H9 (cell line): ENCODE results near the gene SLC51A. TPM values are rescaled to one million over a fixed set of nuclear protein-coding genes. Genes with fewer than 3 reads are reported as not detected.

ENCODE experiments used
- DNase-seq: peaks from one replicate; pipeline ENCODE4 v3.0.0-alpha.2; 2017
- H2AFZ ChIP-seq: one replicate; pipeline ENCODE4 v1.6.1; 2013; ENCODE audit warnings: mild to moderate bottlenecking, low read length, control low read depth, moderate library complexity
- H2AK5ac ChIP-seq: 2 replicates; pipeline ENCODE4 v1.6.1; 2013; ENCODE audit warnings: low read length, control low read depth, mixed read lengths; ENCODE audit not compliant: insufficient read length
- H2BK120ac ChIP-seq: one replicate; pipeline ENCODE4 v1.6.1; 2013; ENCODE audit warnings: low read depth, mild to moderate bottlenecking, low read length, control low read depth, inconsistent platforms; ENCODE audit not compliant: poor library complexity, severe bottlenecking
- H2BK12ac ChIP-seq: 2 replicates; pipeline ENCODE4 v1.6.1; 2013; ENCODE audit warnings: low read length, control low read depth, mixed read lengths, low read depth; ENCODE audit not compliant: insufficient read length
- H2BK15ac ChIP-seq: 2 replicates; pipeline ENCODE4 v1.6.1; 2013; ENCODE audit warnings: low read depth, low read length, control low read depth
- H2BK20ac ChIP-seq: one replicate; pipeline ENCODE4 v1.6.1; 2013; ENCODE audit warnings: low read depth, mild to moderate bottlenecking, low read length, control low read depth, inconsistent platforms; ENCODE audit not compliant: poor library complexity, severe bottlenecking
- H2BK5ac ChIP-seq: 2 replicates; pipeline ENCODE4 v1.6.1; 2013; ENCODE audit warnings: low read length, control low read depth, mixed read lengths; ENCODE audit not compliant: insufficient read length
- H3K14ac ChIP-seq: 2 replicates; pipeline ENCODE4 v1.6.1; 2013; ENCODE audit warnings: low read length, control low read depth; ENCODE audit not compliant: insufficient read depth
- H3K18ac ChIP-seq: 2 replicates; pipeline ENCODE4 v1.6.1; 2013; ENCODE audit warnings: low read depth, mild to moderate bottlenecking, mixed read lengths, low read length, control low read depth; ENCODE audit not compliant: insufficient read length
- H3K23ac ChIP-seq: 2 replicates; pipeline ENCODE4 v1.6.1; 2013; ENCODE audit warnings: low read length, control low read depth, mixed read lengths, low read depth; ENCODE audit not compliant: insufficient read length
- H3K23me2 ChIP-seq: 2 replicates; pipeline ENCODE4 v1.6.1; 2013; ENCODE audit warnings: low read depth, mild to moderate bottlenecking, mixed read lengths, low read length, control low read depth; ENCODE audit not compliant: insufficient read length, poor library complexity, severe bottlenecking
- H3K27ac ChIP-seq: 2 replicates; pipeline ENCODE4 v1.5.1; 2013; ENCODE audit warnings: low read length, control low read depth, mixed read lengths, low read depth; ENCODE audit not compliant: insufficient read length
- H3K27me3 ChIP-seq: 2 replicates; pipeline ENCODE4 v1.6.1; 2013; ENCODE audit warnings: low read length, control low read depth, inconsistent platforms; ENCODE audit not compliant: insufficient read depth
- H3K4ac ChIP-seq: 2 replicates; pipeline ENCODE4 v1.6.1; 2013; ENCODE audit warnings: low read depth, mild to moderate bottlenecking, control low read depth, inconsistent platforms, low read length, moderate library complexity
- H3K4me1 ChIP-seq: 2 replicates; pipeline ENCODE4 v1.6.1; 2013; ENCODE audit warnings: low read length, control low read depth, inconsistent platforms; ENCODE audit not compliant: insufficient read depth
- H3K4me2 ChIP-seq: 2 replicates; pipeline ENCODE4 v1.6.1; 2013; ENCODE audit warnings: low read length, control low read depth, mixed read lengths; ENCODE audit not compliant: insufficient read length, insufficient read depth
- H3K56ac ChIP-seq: 2 replicates; pipeline ENCODE4 v1.6.1; 2013; ENCODE audit warnings: low read depth, mild to moderate bottlenecking, mixed read lengths, low read length, control low read depth; ENCODE audit not compliant: insufficient read length
- H3K79me1 ChIP-seq: 2 replicates; pipeline ENCODE4 v1.6.1; 2013; ENCODE audit warnings: low read depth, mild to moderate bottlenecking, moderate library complexity, low read length, control low read depth, inconsistent platforms; ENCODE audit not compliant: insufficient read depth, poor library complexity, severe bottlenecking
- H3K79me2 ChIP-seq: 2 replicates; pipeline ENCODE4 v1.6.1; 2013; ENCODE audit warnings: low read length, control low read depth, inconsistent platforms; ENCODE audit not compliant: insufficient read depth
- H3K9ac ChIP-seq: 2 replicates; pipeline ENCODE4 v1.6.1; 2013; ENCODE audit warnings: low read length, control low read depth, mixed read lengths; ENCODE audit not compliant: insufficient read length; ENCODE audit errors: extremely low read depth
- H3K9me3 ChIP-seq: one replicate; pipeline ENCODE4 v1.6.1; 2013; ENCODE audit warnings: low read depth, low read length, inconsistent platforms; ENCODE audit not compliant: control insufficient read depth
- H3T11ph ChIP-seq: one replicate; pipeline ENCODE4 v1.6.1; 2013; ENCODE audit warnings: mild to moderate bottlenecking, low read length, control low read depth, inconsistent platforms
- H4K20me1 ChIP-seq: one replicate; pipeline ENCODE4 v1.6.1; 2013; ENCODE audit not compliant: control insufficient read depth, insufficient read length, insufficient read depth
- H4K5ac ChIP-seq: 2 replicates; pipeline ENCODE4 v1.6.1; 2013; ENCODE audit warnings: low read depth, mild to moderate bottlenecking, mixed read lengths, low read length, control low read depth; ENCODE audit not compliant: insufficient read length
- H4K8ac ChIP-seq: replicated peaks from 2 replicates; pipeline ENCODE4 v1.6.1; 2013; ENCODE audit warnings: low read length, control low read depth, mixed read lengths, low read depth; ENCODE audit not compliant: insufficient read length
- H4K91ac ChIP-seq: 2 replicates; pipeline ENCODE4 v1.6.1; 2013; ENCODE audit warnings: low read depth, mild to moderate bottlenecking, moderate library complexity, mixed read lengths, low read length, control low read depth; ENCODE audit not compliant: insufficient read length
- H3K27ac Mint-ChIP-seq, 3 experiments: 2 replicates in 2 of 3; 3 replicates in 1 of 3; pipeline ENCODE4 v1.8.0; 2020 to 2021; ENCODE audit warnings: mixed read lengths in 3 of 3, mild to moderate bottlenecking in 1 of 3, moderate library complexity in 1 of 3
- H3K27me3 Mint-ChIP-seq: 2 replicates; pipeline ENCODE4 v1.8.0; 2021; ENCODE audit warnings: low read depth, mild to moderate bottlenecking, moderate library complexity, mixed read lengths
- H3K36me3 Mint-ChIP-seq, 3 experiments: 2 replicates in 2 of 3; 3 replicates in 1 of 3; pipeline ENCODE4 v1.8.0; 2020 to 2021; ENCODE audit warnings: low read depth in 3 of 3, mixed read lengths in 3 of 3; ENCODE audit not compliant: insufficient read depth in 1 of 3
- H3K4me1 Mint-ChIP-seq, 2 experiments: 2 replicates each; pipeline ENCODE4 v1.8.0; 2020; ENCODE audit warnings: mixed read lengths in 2 of 2
- H3K4me3 Mint-ChIP-seq, 2 experiments: 2 replicates in 1 of 2; 3 replicates in 1 of 2; pipeline ENCODE4 v1.8.0; 2020 to 2021; ENCODE audit warnings: mild to moderate bottlenecking in 2 of 2, mixed read lengths in 2 of 2, moderate library complexity in 1 of 2
- H3K9me3 Mint-ChIP-seq, 2 experiments: 2 replicates in 1 of 2; 3 replicates in 1 of 2; pipeline ENCODE4 v1.8.0; 2020; ENCODE audit warnings: mild to moderate bottlenecking in 2 of 2, mixed read lengths in 2 of 2, moderate library complexity in 1 of 2
- CTCF ChIP-seq: fragments of 200-600 bp; sonication (generic); conservative IDR thresholded peaks from 3 replicates; pipeline ENCODE4 v1.8.0; 2021; ENCODE audit warnings: antibody characterized with exemption, mild to moderate bottlenecking
- WGBS: extraction: QIAGEN DNeasy Blood & Tissue Kit; methylation state at CpG from one replicate; pipeline ENCODE4 v1.1.7; 2013; ENCODE audit warnings: missing lambda C conversion rate, low lambda C conversion rate, mixed read lengths; ENCODE audit not compliant: insufficient read length; ENCODE audit errors: extremely low coverage; 5-methylcytosine and 5-hydroxymethylcytosine counted together
- total RNA-seq: library from RNA; stranded (reverse); gene quantifications from 2 replicates; pipeline ENCODE4 v1.2.1, GENCODE V29; 2021

SLC51A gene
- total RNA-seq, 1 experiment from 2014 or later: 5.6 TPM

GRCh38 chr3:196203846-196204245 is 12.5 kb upstream of the SLC51A start:
- Histone ChIP-seq H3K9me3 (no peaks in the 10 kb centered on the region), H4K91ac (no peak overlapping the region), H3K14ac (no peak overlapping the region), H2AFZ (no peak overlapping the region), H3K4me1 (no peaks in the 10 kb centered on the region), H4K8ac (no peak overlapping the region), H2BK5ac (no peak overlapping the region), H3K23ac (no peak overlapping the region), H3K9ac (no peak overlapping the region), H2BK12ac (no peak overlapping the region), H3K79me2 (no peaks in the 10 kb centered on the region), H2BK15ac (no peak overlapping the region), H3T11ph (no peak overlapping the region), H4K5ac (no peak overlapping the region), H3K23me2 (peaks cover 8% of the 10 kb centered on the region), H3K27ac (no peak overlapping the region), H3K27me3 (no peaks in the 10 kb centered on the region; the same call in 1 of the 2 replicates), H3K18ac (no peak overlapping the region), H2BK20ac (no peak overlapping the region), H2AK5ac (no peak overlapping the region), H4K20me1 (no peaks in the 10 kb centered on the region), H3K79me1 (no peaks in the 10 kb centered on the region), H3K4ac (no peak overlapping the region), H2BK120ac (no peak overlapping the region), H3K4me2 (no peak overlapping the region), H3K56ac (no peak overlapping the region)
- peaks cover 16% of the 10 kb centered on the region for H3K27me3 Mint-ChIP-seq
- H3K27ac Mint-ChIP-seq: no peak overlapping the region
- no peak for TF ChIP-seq CTCF
- peaks cover 0 to 2% of the 10 kb centered on the region in 2 experiments; a peak in 1 of 5 replicates for H3K9me3 Mint-ChIP-seq
- H3K4me1 Mint-ChIP-seq: peaks cover 0 to 12% of the 10 kb centered on the region in 2 experiments; a peak in 2 of 4 replicates
- H3K36me3 Mint-ChIP-seq: peaks cover 0 to 4% (median 2%) of the 10 kb centered on the region in 3 experiments; a peak in 2 of 7 replicates
- no peak for DNase-seq
- no peak overlapping the region for H3K4me3 Mint-ChIP-seq
- no CpG with 5 or more reads among the region's 3 CpGs for WGBS
